Caco-2 (cell line): ENCODE measurements around the gene HNF4A. TPM values are rescaled to one million over a fixed set of nuclear protein-coding genes. Genes with fewer than 3 reads are reported as not detected.

Source experiments
- BruUV-seq: library from RNA; stranded (reverse); fragments of 400-500 nt; replicated peaks from 2 replicates; lab custom pipeline; 2021; lab: Mats Ljungman, UMichigan
- CTCF ChIA-PET: fragments of 300-600 bp; sonication (Branson Sonifier 250); formaldehyde crosslinking; loops from one replicate; lab custom pipeline; 2022; ENCODE audit warnings: antibody characterized with exemption; lab: Charles Lee
- POLR2A ChIA-PET: fragments of 300-600 bp; sonication (Branson Sonifier 250); formaldehyde crosslinking; loops from one replicate; lab custom pipeline; 2022; ENCODE audit warnings: antibody characterized with exemption; lab: Charles Lee
- DNase-seq, 2 experiments: peaks; one replicate each; pipeline versions ENCODE4 v3.0.0 to v3.0.0-alpha.2; 2020 to 2022
- H3K27me3 ChIP-seq: replicated peaks from 2 replicates; pipeline ENCODE4 v1.6.0; 2011; ENCODE audit warnings: low read length; ENCODE audit not compliant: control insufficient read depth, insufficient read depth
- H3K36me3 ChIP-seq: 2 replicates; pipeline ENCODE4 v1.5.1; 2011; ENCODE audit warnings: low read length; ENCODE audit not compliant: control insufficient read depth, insufficient read depth
- H3K4me1 ChIP-seq: fragments of 250-450 bp; sonication (Bioruptor Pico); 2 replicates; pipeline ENCODE4 v1.5.1; 2020; ENCODE audit warnings: mild to moderate bottlenecking
- H3K4me3 ChIP-seq: 2 replicates; pipeline ENCODE4 v1.5.1; 2011; ENCODE audit warnings: low read depth, mild to moderate bottlenecking, control low read depth, low read length
- H3K9me3 ChIP-seq: fragments of 250-450 bp; sonication (Bioruptor Pico); 2 replicates; pipeline ENCODE4 v1.5.1; 2020; ENCODE audit warnings: mild to moderate bottlenecking, moderate library complexity
- H3K27ac Mint-ChIP-seq: one replicate; pipeline ENCODE4 v1.8.0; 2022; ENCODE audit warnings: mixed read lengths; ENCODE audit not compliant: unreplicated experiment
- H3K27me3 Mint-ChIP-seq: one replicate; pipeline ENCODE4 v1.8.0; 2022; ENCODE audit warnings: mixed read lengths; ENCODE audit not compliant: insufficient read depth, unreplicated experiment
- H3K36me3 Mint-ChIP-seq: one replicate; pipeline ENCODE4 v1.8.0; 2022; ENCODE audit warnings: mild to moderate bottlenecking, mixed read lengths; ENCODE audit not compliant: insufficient read depth, unreplicated experiment
- H3K4me1 Mint-ChIP-seq: one replicate; pipeline ENCODE4 v1.8.0; 2022; ENCODE audit warnings: low read depth, mixed read lengths; ENCODE audit not compliant: unreplicated experiment
- H3K4me3 Mint-ChIP-seq: one replicate; pipeline ENCODE4 v1.8.0; 2022; ENCODE audit warnings: mild to moderate bottlenecking, moderate library complexity, mixed read lengths; ENCODE audit not compliant: unreplicated experiment
- H3K9me3 Mint-ChIP-seq: one replicate; pipeline ENCODE4 v1.8.0; 2022; ENCODE audit warnings: mixed read lengths; ENCODE audit not compliant: unreplicated experiment
- intact Hi-C: fragments of 100-400 bp; cut with micrococcal nuclease; formaldehyde crosslinking; loops from one replicate; pipeline ENCODE4 v1.10.0; 2022; ENCODE audit not compliant: unreplicated experiment
- total RNA-seq: library from RNA; stranded (reverse); gene quantifications from 2 replicates; pipeline ENCODE4 v1.2.3, GENCODE V29; 2022
- TF ChIP-seq, protein P1 (sequence below), 2 experiments: fragments of 200-600 bp in 1 of 2; IDR thresholded peaks; 1 replicate in 1 of 2; 2 replicates in 1 of 2; pipeline versions ENCODE4 v1.5.1 to v1.8.0; 2011 to 2022; ENCODE audit warnings: antibody characterized with exemption in 1 of 2, control low read depth in 1 of 2, inconsistent platforms in 1 of 2, low read depth in 1 of 2, low read length in 1 of 2, mild to moderate bottlenecking in 1 of 2, moderate library complexity in 1 of 2; ENCODE audit not compliant: insufficient read depth in 1 of 2, severe bottlenecking in 1 of 2, unreplicated experiment in 1 of 2

HNF4A gene
- total RNA-seq, 1 experiment from 2014 or later = 292 TPM

DNA sequence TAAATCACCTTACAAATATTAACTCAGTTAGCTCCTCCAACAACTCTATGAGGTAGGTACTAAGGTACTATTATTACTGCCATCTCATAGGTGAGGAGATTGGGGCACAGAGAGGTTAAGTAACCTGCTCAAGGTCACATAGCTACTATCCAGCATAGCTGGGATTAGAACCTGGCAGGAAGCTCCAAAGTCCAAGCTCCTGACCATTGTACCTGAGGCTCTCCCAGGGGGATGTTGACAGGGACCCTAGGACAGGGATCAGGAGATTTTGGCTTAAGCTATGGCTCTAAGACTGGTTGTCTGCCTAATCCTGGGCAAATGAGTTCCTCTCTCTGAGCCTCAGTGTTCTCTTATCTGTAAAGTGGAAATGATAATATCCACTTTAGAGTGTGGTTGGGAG, 59.3 kb downstream of the HNF4A start:
- H3K4me1 ChIP-seq = peaks cover 53% of the 10 kb centered on the region
- CTCF ChIA-PET = interaction anchor here (0.6 to 1.2 kb wide), 3 partner anchors 20 to 67 kb away, joined by 3 to 11 read pairs (median 3); no protein-coding TSS in a partner anchor

DNA sequence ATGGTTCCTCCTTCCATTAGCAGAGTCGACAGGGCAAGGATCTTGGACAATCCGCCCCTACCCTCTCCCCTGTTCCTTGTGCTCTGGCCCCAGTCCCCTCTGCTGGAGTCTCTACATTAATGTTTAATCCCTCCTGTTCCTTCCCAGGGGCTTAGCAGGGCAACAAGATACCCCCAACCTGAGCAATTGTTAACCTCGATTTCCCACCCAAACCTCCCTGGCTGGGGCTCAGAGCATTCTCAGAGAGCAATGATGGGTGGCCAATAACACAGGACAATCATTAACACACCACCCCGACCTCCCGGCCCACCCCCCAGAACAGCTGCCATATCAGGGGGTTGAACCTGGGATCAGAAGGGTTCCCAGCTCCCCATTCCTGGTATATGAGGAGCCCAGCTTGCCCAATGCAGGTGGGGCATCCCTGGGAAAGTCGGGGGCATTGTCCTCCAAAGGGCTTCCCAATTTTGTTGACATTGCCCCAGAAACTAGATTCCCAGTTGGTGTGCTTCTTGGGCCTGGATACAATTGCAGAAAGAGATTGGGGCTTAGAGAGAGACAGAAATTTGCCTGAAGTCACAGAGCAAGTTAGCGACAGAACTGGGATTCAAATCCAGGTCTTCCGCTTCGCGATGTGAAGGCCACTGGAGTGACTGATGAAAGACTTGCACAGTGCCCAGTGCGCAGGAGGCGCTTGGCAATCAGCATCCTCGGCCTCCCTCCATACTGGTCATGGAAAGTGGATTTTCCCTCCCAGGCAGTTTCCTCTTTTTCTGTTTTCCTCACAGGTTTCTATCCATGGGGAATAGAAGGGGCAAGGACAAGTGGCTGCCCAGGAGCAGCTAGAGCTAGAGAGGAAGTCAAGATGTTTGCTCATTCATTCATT, 60.6 kb downstream of the HNF4A start:
- H3K4me3 Mint-ChIP-seq = no peak overlapping the region
- H3K9me3 Mint-ChIP-seq = no peaks in the 10 kb centered on the region
- intact Hi-C loops = no loop called here
- H3K4me1 Mint-ChIP-seq = peaks cover 26% of the 10 kb centered on the region
- TF ChIP-seq, protein P1, sequence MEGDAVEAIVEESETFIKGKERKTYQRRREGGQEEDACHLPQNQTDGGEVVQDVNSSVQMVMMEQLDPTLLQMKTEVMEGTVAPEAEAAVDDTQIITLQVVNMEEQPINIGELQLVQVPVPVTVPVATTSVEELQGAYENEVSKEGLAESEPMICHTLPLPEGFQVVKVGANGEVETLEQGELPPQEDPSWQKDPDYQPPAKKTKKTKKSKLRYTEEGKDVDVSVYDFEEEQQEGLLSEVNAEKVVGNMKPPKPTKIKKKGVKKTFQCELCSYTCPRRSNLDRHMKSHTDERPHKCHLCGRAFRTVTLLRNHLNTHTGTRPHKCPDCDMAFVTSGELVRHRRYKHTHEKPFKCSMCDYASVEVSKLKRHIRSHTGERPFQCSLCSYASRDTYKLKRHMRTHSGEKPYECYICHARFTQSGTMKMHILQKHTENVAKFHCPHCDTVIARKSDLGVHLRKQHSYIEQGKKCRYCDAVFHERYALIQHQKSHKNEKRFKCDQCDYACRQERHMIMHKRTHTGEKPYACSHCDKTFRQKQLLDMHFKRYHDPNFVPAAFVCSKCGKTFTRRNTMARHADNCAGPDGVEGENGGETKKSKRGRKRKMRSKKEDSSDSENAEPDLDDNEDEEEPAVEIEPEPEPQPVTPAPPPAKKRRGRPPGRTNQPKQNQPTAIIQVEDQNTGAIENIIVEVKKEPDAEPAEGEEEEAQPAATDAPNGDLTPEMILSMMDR (IDR thresholded peaks at IDR 0.05; ENCODE audit: insufficient read depth in 1 of 2, low read depth in 1 of 2, low read length in 1 of 2, severe bottlenecking in 1 of 2, unreplicated experiment in 1 of 2) = no peak
- H3K27me3 Mint-ChIP-seq = no peaks in the 10 kb centered on the region
- POLR2A ChIA-PET = interaction anchor here (0.6 kb wide), 1 partner anchor 154 kb away, joined by 4 read pairs; no protein-coding TSS in a partner anchor
- H3K4me3 ChIP-seq = no peak overlapping the region
- peak overlapping the region; percentile 14 for H3K27ac Mint-ChIP-seq
- peaks cover 44% of the 10 kb centered on the region for H3K36me3 ChIP-seq
- no peaks in the 10 kb centered on the region for H3K27me3 ChIP-seq
- no peaks in the 10 kb centered on the region for H3K9me3 ChIP-seq
- no peak for DNase-seq
- BruUV-seq = no TSS peak
- H3K4me1 ChIP-seq = peaks cover 40% of the 10 kb centered on the region
- CTCF ChIA-PET = no interaction called here
- no peaks in the 10 kb centered on the region for H3K36me3 Mint-ChIP-seq

More for the DNA sequence above, 59.3 kb downstream of the HNF4A start:
- peaks cover 38% of the 10 kb centered on the region for H3K4me1 Mint-ChIP-seq
- DNase-seq = no peak
- no peaks in the 10 kb centered on the region for H3K27me3 ChIP-seq
- no peaks in the 10 kb centered on the region for H3K27me3 Mint-ChIP-seq
- BruUV-seq = no TSS peak
- TF ChIP-seq, protein P1 (IDR thresholded peaks at IDR 0.05; ENCODE audit: insufficient read depth in 1 of 2, low read depth in 1 of 2, low read length in 1 of 2, severe bottlenecking in 1 of 2, unreplicated experiment in 1 of 2) = no peak
- peaks cover 41% of the 10 kb centered on the region for H3K36me3 ChIP-seq
- H3K9me3 ChIP-seq = no peaks in the 10 kb centered on the region
- H3K36me3 Mint-ChIP-seq = no peaks in the 10 kb centered on the region
- intact Hi-C loops = no loop called here
- H3K9me3 Mint-ChIP-seq = no peaks in the 10 kb centered on the region
- POLR2A ChIA-PET = interaction anchor here (0.6 kb wide), 1 partner anchor 25 kb away, joined by 3 read pairs; no protein-coding TSS in a partner anchor
- H3K4me3 ChIP-seq = no peak overlapping the region
- H3K4me3 Mint-ChIP-seq = no peak overlapping the region
- H3K27ac Mint-ChIP-seq = peak overlapping the region; percentile 14

DNA sequence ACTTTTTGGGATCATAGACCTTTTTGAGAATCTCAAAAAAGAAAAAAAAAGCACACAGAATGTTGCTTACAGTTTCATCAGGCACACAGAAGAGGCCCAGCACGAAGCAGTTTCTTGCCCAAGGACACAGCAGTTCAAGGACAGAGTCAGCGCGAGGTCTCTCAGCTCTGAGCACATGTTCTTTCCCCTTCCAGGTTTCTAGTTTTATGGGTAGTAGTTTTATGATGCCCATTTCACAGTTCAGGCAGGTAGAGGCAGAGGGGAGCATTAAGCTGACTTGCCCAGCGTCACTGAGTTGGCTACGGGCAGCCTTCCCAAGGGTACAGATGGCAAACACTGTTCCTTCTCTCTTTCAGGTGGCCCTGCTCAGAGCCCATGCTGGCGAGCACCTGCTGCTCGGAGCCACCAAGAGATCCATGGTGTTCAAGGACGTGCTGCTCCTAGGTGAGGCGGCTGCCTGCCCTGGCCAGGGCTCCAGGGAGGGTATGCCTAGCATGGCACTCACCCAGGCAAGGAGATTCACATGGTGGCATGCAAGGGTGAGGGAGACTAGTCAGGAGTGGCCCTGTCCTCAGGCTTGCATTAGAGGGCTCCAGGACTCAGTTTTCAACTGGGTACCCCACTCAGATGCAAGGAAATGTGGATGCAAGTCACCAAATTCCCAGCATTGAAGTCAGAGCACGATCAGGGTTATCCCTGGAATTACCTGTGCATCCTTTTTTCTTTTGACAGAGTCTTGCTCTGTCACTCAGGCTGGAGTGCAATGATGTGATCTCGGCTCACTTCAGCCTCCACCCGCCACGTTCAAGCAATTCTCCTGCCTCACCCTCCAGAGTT, 62.8 kb downstream of the HNF4A start:
- no TSS peak for BruUV-seq
- Mint-ChIP-seq H3K9me3 (no peaks in the 10 kb centered on the region), H3K27me3 (no peaks in the 10 kb centered on the region), H3K4me1 (peaks cover 11% of the 10 kb centered on the region), H3K36me3 (no peaks in the 10 kb centered on the region), H3K4me3 (no peak overlapping the region), H3K27ac (peak overlapping the region; percentile 10)
- Histone ChIP-seq H3K4me1 (peaks cover 18% of the 10 kb centered on the region), H3K27me3 (no peaks in the 10 kb centered on the region), H3K36me3 (peaks cover 41% of the 10 kb centered on the region), H3K9me3 (no peaks in the 10 kb centered on the region), H3K4me3 (no peak overlapping the region)
- POLR2A ChIA-PET = no interaction called here
- CTCF ChIA-PET = interaction anchor here (1.1 kb wide), 1 partner anchor 7 kb away, joined by 5 read pairs; no protein-coding TSS in a partner anchor
- intact Hi-C loops = no loop called here
- no peak for DNase-seq
- TF ChIP-seq, protein P1 (IDR thresholded peaks at IDR 0.05; ENCODE audit: insufficient read depth in 1 of 2, low read depth in 1 of 2, low read length in 1 of 2, severe bottlenecking in 1 of 2, unreplicated experiment in 1 of 2) = no peak
